Liver (tissue), 9 donors: Measurements from ENCODE around the gene CADM2. TPM values are rescaled to one million over a fixed set of nuclear protein-coding genes. Genes with fewer than 3 reads are reported as not detected.

Experiments
- DNase-seq: peaks from one replicate; pipeline ENCODE4 v3.0.0-alpha.2; 2017; ENCODE audit warnings: low spot score
- H3K27ac ChIP-seq, 2 donors: one replicate each; pipeline ENCODE4 v1.7.0; 2013; ENCODE audit warnings: inconsistent platforms in 2 of 2, low read length in 2 of 2, control low read depth in 1 of 2, low read depth in 1 of 2, mild to moderate bottlenecking in 1 of 2
- H3K27me3 ChIP-seq, 4 donors: one replicate each; pipeline versions ENCODE4 v1.6.1 to v1.7.0; 2013; ENCODE audit warnings: low read length in 3 of 4, inconsistent platforms in 1 of 4, mild to moderate bottlenecking in 1 of 4, moderate library complexity in 1 of 4; ENCODE audit not compliant: control insufficient read depth in 4 of 4, insufficient read depth in 4 of 4
- H3K36me3 ChIP-seq, 4 donors: one replicate each; pipeline versions ENCODE4 v1.6.1 to v1.7.0; 2013; ENCODE audit warnings: low read length in 3 of 4, mild to moderate bottlenecking in 3 of 4, low read depth in 1 of 4, moderate library complexity in 1 of 4; ENCODE audit not compliant: control insufficient read depth in 4 of 4, insufficient read depth in 3 of 4
- H3K4me1 ChIP-seq, 4 donors: one replicate each; pipeline versions ENCODE4 v1.6.1 to v1.7.0; 2013; ENCODE audit warnings: low read length in 3 of 4, mild to moderate bottlenecking in 3 of 4, moderate library complexity in 1 of 4; ENCODE audit not compliant: control insufficient read depth in 4 of 4, insufficient read depth in 4 of 4
- H3K4me3 ChIP-seq, 3 donors: one replicate each; pipeline versions ENCODE4 v1.6.1 to v1.7.0; 2013; ENCODE audit warnings: low read length in 3 of 3, control low read depth in 1 of 3, low read depth in 1 of 3, mild to moderate bottlenecking in 1 of 3
- H3K9ac ChIP-seq, 2 donors: one replicate each; pipeline ENCODE4 v1.7.0; 2013; ENCODE audit warnings: low read length in 2 of 2, mild to moderate bottlenecking in 2 of 2, moderate library complexity in 2 of 2, control low read depth in 1 of 2, low read depth in 1 of 2
- H3K9me3 ChIP-seq, 4 donors: one replicate each; pipeline versions ENCODE4 v1.6.1 to v1.7.0; 2013; ENCODE audit warnings: low read length in 3 of 4; ENCODE audit not compliant: control insufficient read depth in 4 of 4
- ATF3 ChIP-seq: IDR thresholded peaks from 2 replicates; pipeline ENCODE4 v1.6.1; 2016; ENCODE audit warnings: antibody characterized with exemption
- CTCF ChIP-seq: fragments of 150-350 bp; IDR thresholded peaks from 2 replicates; pipeline ENCODE4 v1.5.1; 2017; ENCODE audit warnings: improper control_type of control experiment, low read depth, low read length; ENCODE audit not compliant: missing input control
- EGR1 ChIP-seq, 2 donors: IDR thresholded peaks; 2 replicates each; pipeline ENCODE4 v1.6.1; 2016 to 2018; ENCODE audit warnings: antibody characterized with exemption in 2 of 2, low read depth in 2 of 2
- FOXA1 ChIP-seq: IDR thresholded peaks from 2 replicates; pipeline ENCODE4 v1.6.1; 2016; ENCODE audit warnings: antibody characterized with exemption
- FOXA2 ChIP-seq: IDR thresholded peaks from 2 replicates; pipeline ENCODE4 v1.6.1; 2016; ENCODE audit warnings: antibody characterized with exemption
- GABPA ChIP-seq, 2 donors: IDR thresholded peaks in 1 of 2; conservative IDR thresholded peaks in 1 of 2; 2 replicates each; pipeline ENCODE4 v1.6.1; 2016; ENCODE audit warnings: antibody characterized with exemption in 2 of 2, mild to moderate bottlenecking in 1 of 2, moderate library complexity in 1 of 2
- HNF4A ChIP-seq, 2 donors: conservative IDR thresholded peaks; 2 replicates each; pipeline ENCODE4 v1.6.1; 2016; ENCODE audit warnings: antibody characterized with exemption in 2 of 2, mild to moderate bottlenecking in 2 of 2
- HNF4G ChIP-seq: IDR thresholded peaks from 2 replicates; pipeline ENCODE4 v1.6.1; 2016; ENCODE audit warnings: antibody characterized with exemption
- JUND ChIP-seq, 2 donors: IDR thresholded peaks; 2 replicates each; pipeline ENCODE4 v1.6.1; 2016; ENCODE audit warnings: antibody characterized with exemption in 2 of 2
- MAX ChIP-seq: IDR thresholded peaks from 2 replicates; pipeline ENCODE4 v1.6.1; 2016; ENCODE audit warnings: antibody characterized with exemption
- NR2F2 ChIP-seq: IDR thresholded peaks from 2 replicates; pipeline ENCODE4 v1.6.1; 2016; ENCODE audit warnings: antibody characterized with exemption
- RAD21 ChIP-seq, 2 donors: IDR thresholded peaks; 2 replicates each; pipeline ENCODE4 v1.6.1; 2016; ENCODE audit warnings: antibody characterized with exemption in 2 of 2, mild to moderate bottlenecking in 2 of 2
- RXRA ChIP-seq, 2 donors: IDR thresholded peaks; 2 replicates each; pipeline ENCODE4 v1.6.1; 2017 to 2018; ENCODE audit warnings: antibody characterized with exemption in 2 of 2, mild to moderate bottlenecking in 1 of 2
- SP1 ChIP-seq: IDR thresholded peaks from 2 replicates; pipeline ENCODE4 v1.6.1; 2018; ENCODE audit warnings: antibody characterized with exemption, mild to moderate bottlenecking
- TAF1 ChIP-seq: conservative IDR thresholded peaks from 2 replicates; pipeline ENCODE4 v1.6.1; 2016; ENCODE audit warnings: antibody characterized with exemption, mild to moderate bottlenecking
- YY1 ChIP-seq: IDR thresholded peaks from 2 replicates; pipeline ENCODE4 v1.6.1; 2016; ENCODE audit warnings: antibody characterized with exemption, mild to moderate bottlenecking
- WGBS: extraction: QIAGEN DNeasy Blood & Tissue Kit; methylation state at CpG from one replicate; pipeline ENCODE4 v1.1.7; 2013; 5-methylcytosine and 5-hydroxymethylcytosine counted together
- polyA plus RNA-seq, 2 donors: library from polyadenylated mRNA; stranded (reverse) in 1 of 2; unstranded in 1 of 2; fragments of 200-250 nt in 1 of 2; fragments of >200 nt in 1 of 2; fragmentation: Nextera tagmentation in 1 of 2; extraction: Ambion mirVana in 1 of 2; gene quantifications; one replicate each; pipeline versions ENCODE4 v1.2.1 to v1.2.3, GENCODE V29; 2013 to 2015
- total RNA-seq, 2 donors: library from RNA; depleted of rRNA; stranded (reverse); fragments of >200 nt; gene quantifications; one replicate each; pipeline ENCODE4 v1.2.3, GENCODE V29; 2014
- TF ChIP-seq, protein P1 (sequence below): IDR thresholded peaks from 2 replicates; pipeline ENCODE4 v1.6.1; 2016; ENCODE audit warnings: antibody characterized with exemption
- TF ChIP-seq, protein P2 (sequence below): IDR thresholded peaks from 2 replicates; pipeline ENCODE4 v1.6.1; 2016; ENCODE audit warnings: antibody characterized with exemption, mild to moderate bottlenecking
- donor health status: healthy.
- donor health status: healthy.
- donor health status: healthy.
- donor health status: healthy.
- donor health status: healthy.

The CADM2 gene
- total and polyA plus RNA-seq, 4 donors = 0.35 to 0.92 (median 0.51) TPM

GRCh38 chr3:85100316-85100715, 141.5 kb downstream of the CADM2 start:
- Histone ChIP-seq H3K4me1 (no peaks in the 10 kb centered on the region), H3K4me3 (no peak overlapping the region), H3K27me3 (no peaks in the 10 kb centered on the region), H3K36me3 (no peaks in the 10 kb centered on the region), H3K27ac (no peak overlapping the region), H3K9ac (no peak overlapping the region), H3K9me3 (peaks cover 0 to 2% (median 0%) of the 10 kb centered on the region in 4 donors)
- no peak for DNase-seq
- TF ChIP-seq HNF4G (no peak), EGR1 (IDR thresholded peaks at IDR 0.05; ENCODE audit: low read depth in 2 of 2) (no peak), JUND (IDR thresholded peaks at IDR 0.05) (no peak), ATF3 (no peak), MAX (no peak), GABPA (IDR thresholded peaks at IDR 0.05 in 1 of 2, conservative IDR thresholded peaks at IDR 0.05 in 1 of 2) (no peak), CTCF (no peak), FOXA1 (no peak)
- 48% methylated on average over 2 of the region's 2 CpGs for WGBS

- no peaks in the 10 kb centered on the region for H3K36me3 ChIP-seq
- no peaks in the 10 kb centered on the region for H3K27me3 ChIP-seq
- H3K9ac ChIP-seq = no peak overlapping the region
- 60% methylated on average over 1 of the region's 1 CpG for WGBS
- H3K4me1 ChIP-seq = no peaks in the 10 kb centered on the region
- TF ChIP-seq MAX (no peak), RAD21 (IDR thresholded peaks at IDR 0.05) (no peak), FOXA1 (no peak), ATF3 (no peak), RXRA (IDR thresholded peaks at IDR 0.05) (no peak), GABPA (IDR thresholded peaks at IDR 0.05 in 1 of 2, conservative IDR thresholded peaks at IDR 0.05 in 1 of 2) (no peak)
- H3K27ac ChIP-seq = no peak overlapping the region
- H3K9me3 ChIP-seq = peaks cover 0 to 2% (median 0%) of the 10 kb centered on the region in 4 donors
- H3K4me3 ChIP-seq = no peak overlapping the region
- DNase-seq = no peak
Measured at GRCh38 chr3:85102781-85103180, 144.0 kb downstream of the CADM2 start.

DNA sequence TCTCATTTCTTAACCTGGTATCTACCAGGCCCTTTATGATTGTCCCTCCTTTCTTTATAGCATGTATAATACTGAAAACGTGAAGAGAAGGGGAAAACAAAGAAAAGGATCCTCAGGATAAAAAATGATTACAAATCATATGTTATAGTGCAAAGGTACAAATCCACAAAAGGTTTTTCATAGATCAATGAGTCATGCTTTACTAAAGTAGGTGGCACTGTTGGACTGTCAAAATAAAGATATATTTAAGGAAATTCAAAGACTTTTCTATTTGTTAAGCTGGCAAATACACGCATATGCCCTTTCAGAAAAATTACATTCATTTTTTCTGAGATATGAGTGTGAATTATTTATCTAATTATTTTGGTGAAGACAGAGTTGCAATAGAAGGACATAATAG, 151.6 kb downstream of the CADM2 start:
- no peak for DNase-seq
- no peak overlapping the region for H3K27ac ChIP-seq
- no peaks in the 10 kb centered on the region for H3K9me3 ChIP-seq
- 50% methylated on average over 2 of the region's 2 CpGs for WGBS
- no peak overlapping the region for H3K4me3 ChIP-seq
- no peaks in the 10 kb centered on the region for H3K27me3 ChIP-seq
- H3K9ac ChIP-seq = no peak overlapping the region
- no peaks in the 10 kb centered on the region for H3K4me1 ChIP-seq
- H3K36me3 ChIP-seq = no peaks in the 10 kb centered on the region
- TF ChIP-seq EGR1 (IDR thresholded peaks at IDR 0.05; ENCODE audit: low read depth in 2 of 2) (no peak), SP1 (no peak), RXRA (IDR thresholded peaks at IDR 0.05) (no peak), HNF4A (conservative IDR thresholded peaks at IDR 0.05) (no peak), YY1 (no peak), TAF1 (no peak), FOXA2 (no peak), NR2F2 (no peak), GABPA (IDR thresholded peaks at IDR 0.05 in 1 of 2, conservative IDR thresholded peaks at IDR 0.05 in 1 of 2) (no peak), HNF4G (no peak), ATF3 (no peak), RAD21 (IDR thresholded peaks at IDR 0.05) (no peak), JUND (IDR thresholded peaks at IDR 0.05) (no peak), MAX (no peak)
- TF ChIP-seq, protein P1, sequence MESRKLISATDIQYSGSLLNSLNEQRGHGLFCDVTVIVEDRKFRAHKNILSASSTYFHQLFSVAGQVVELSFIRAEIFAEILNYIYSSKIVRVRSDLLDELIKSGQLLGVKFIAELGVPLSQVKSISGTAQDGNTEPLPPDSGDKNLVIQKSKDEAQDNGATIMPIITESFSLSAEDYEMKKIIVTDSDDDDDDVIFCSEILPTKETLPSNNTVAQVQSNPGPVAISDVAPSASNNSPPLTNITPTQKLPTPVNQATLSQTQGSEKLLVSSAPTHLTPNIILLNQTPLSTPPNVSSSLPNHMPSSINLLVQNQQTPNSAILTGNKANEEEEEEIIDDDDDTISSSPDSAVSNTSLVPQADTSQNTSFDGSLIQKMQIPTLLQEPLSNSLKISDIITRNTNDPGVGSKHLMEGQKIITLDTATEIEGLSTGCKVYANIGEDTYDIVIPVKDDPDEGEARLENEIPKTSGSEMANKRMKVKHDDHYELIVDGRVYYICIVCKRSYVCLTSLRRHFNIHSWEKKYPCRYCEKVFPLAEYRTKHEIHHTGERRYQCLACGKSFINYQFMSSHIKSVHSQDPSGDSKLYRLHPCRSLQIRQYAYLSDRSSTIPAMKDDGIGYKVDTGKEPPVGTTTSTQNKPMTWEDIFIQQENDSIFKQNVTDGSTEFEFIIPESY = no peak
- TF ChIP-seq, protein P2, sequence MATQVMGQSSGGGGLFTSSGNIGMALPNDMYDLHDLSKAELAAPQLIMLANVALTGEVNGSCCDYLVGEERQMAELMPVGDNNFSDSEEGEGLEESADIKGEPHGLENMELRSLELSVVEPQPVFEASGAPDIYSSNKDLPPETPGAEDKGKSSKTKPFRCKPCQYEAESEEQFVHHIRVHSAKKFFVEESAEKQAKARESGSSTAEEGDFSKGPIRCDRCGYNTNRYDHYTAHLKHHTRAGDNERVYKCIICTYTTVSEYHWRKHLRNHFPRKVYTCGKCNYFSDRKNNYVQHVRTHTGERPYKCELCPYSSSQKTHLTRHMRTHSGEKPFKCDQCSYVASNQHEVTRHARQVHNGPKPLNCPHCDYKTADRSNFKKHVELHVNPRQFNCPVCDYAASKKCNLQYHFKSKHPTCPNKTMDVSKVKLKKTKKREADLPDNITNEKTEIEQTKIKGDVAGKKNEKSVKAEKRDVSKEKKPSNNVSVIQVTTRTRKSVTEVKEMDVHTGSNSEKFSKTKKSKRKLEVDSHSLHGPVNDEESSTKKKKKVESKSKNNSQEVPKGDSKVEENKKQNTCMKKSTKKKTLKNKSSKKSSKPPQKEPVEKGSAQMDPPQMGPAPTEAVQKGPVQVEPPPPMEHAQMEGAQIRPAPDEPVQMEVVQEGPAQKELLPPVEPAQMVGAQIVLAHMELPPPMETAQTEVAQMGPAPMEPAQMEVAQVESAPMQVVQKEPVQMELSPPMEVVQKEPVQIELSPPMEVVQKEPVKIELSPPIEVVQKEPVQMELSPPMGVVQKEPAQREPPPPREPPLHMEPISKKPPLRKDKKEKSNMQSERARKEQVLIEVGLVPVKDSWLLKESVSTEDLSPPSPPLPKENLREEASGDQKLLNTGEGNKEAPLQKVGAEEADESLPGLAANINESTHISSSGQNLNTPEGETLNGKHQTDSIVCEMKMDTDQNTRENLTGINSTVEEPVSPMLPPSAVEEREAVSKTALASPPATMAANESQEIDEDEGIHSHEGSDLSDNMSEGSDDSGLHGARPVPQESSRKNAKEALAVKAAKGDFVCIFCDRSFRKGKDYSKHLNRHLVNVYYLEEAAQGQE = no peak
